Heart left ventricle (tissue), 16 donors: Measurements from ENCODE around the gene MAPT. TPM values are rescaled to one million over a fixed set of nuclear protein-coding genes. Genes with fewer than 3 reads are reported as not detected.

Experiments used
- ATAC-seq, 4 donors: fragments of 200-7000 bp; cut with Tn5 transposase; one replicate each; pipeline ENCODE4 v1.9.1; 2020 to 2022; ENCODE audit warnings: moderate library complexity in 4 of 4, mild to moderate bottlenecking in 3 of 4, moderate number of reproducible peaks in 1 of 4
- DNase-seq, 5 donors: peaks; one replicate each; pipeline ENCODE4 v3.0.0-alpha.2; 2020
- H3K27ac ChIP-seq, 12 donors: fragments of 200-600 bp; sonication (generic) in 4 of 12; one replicate each; pipeline versions ENCODE4 v1.5.0 to v1.8.0; 2016 to 2022; ENCODE audit warnings: mild to moderate bottlenecking in 2 of 12
- H3K27me3 ChIP-seq, 9 donors: fragments of 200-600 bp; sonication (generic) in 2 of 9; one replicate each; pipeline versions ENCODE4 v1.5.1 to v1.8.0; 2016 to 2022; ENCODE audit warnings: mild to moderate bottlenecking in 3 of 9
- H3K36me3 ChIP-seq, 9 donors: fragments of 200-600 bp; sonication (generic) in 2 of 9; one replicate each; pipeline versions ENCODE4 v1.5.0 to v1.8.0; 2018 to 2022; ENCODE audit warnings: mild to moderate bottlenecking in 2 of 9
- H3K4me1 ChIP-seq, 12 donors: fragments of 200-600 bp; sonication (generic) in 4 of 12; one replicate each; pipeline versions ENCODE4 v1.5.0 to v1.8.0; 2016 to 2022; ENCODE audit warnings: mild to moderate bottlenecking in 3 of 12
- H3K4me3 ChIP-seq, 12 donors: fragments of 200-600 bp; sonication (generic) in 4 of 12; one replicate each; pipeline versions ENCODE4 v1.5.0 to v1.8.0; 2017 to 2022; ENCODE audit warnings: mild to moderate bottlenecking in 9 of 12, moderate library complexity in 4 of 12
- H3K9me3 ChIP-seq, 12 donors: fragments of 200-600 bp; sonication (generic) in 4 of 12; one replicate each; pipeline versions ENCODE4 v1.5.0 to v1.8.0; 2016 to 2022; ENCODE audit warnings: mild to moderate bottlenecking in 1 of 12
- CTCF ChIP-seq, 12 donors: fragments of 200-600 bp; sonication (generic) in 4 of 12; IDR thresholded peaks; one replicate each; pipeline versions ENCODE4 v1.5.0 to v1.8.0; 2018 to 2022; ENCODE audit warnings: antibody characterized with exemption in 12 of 12, mild to moderate bottlenecking in 5 of 12
- POLR2A ChIP-seq, 2 donors: fragments of 450-650 bp; IDR thresholded peaks; one replicate each; pipeline ENCODE4 v1.6.1; 2017; ENCODE audit warnings: antibody characterized with exemption in 2 of 2, mild to moderate bottlenecking in 2 of 2, moderate library complexity in 2 of 2
- WGBS, 4 donors: extraction: QIAGEN DNeasy Blood & Tissue Kit in 2 of 4; methylation state at CpG; one replicate each; pipeline versions ENCODE4 v1.1.5 to v1.1.7; 2013 to 2018; 5-methylcytosine and 5-hydroxymethylcytosine counted together
- intact Hi-C, 10 donors: fragments of 100-400 bp; cut with DNase I; formaldehyde crosslinking; loops; one replicate each; pipeline versions ENCODE4 v1.11.1 to v1.14.2; 2022
- polyA plus RNA-seq, 2 donors: library from polyadenylated mRNA; stranded (reverse); fragments of 200-250 nt; gene quantifications; one replicate each; pipeline ENCODE4 v1.2.3, GENCODE V29; 2013
- total RNA-seq, 9 donors: library from RNA; depleted of rRNA in 2 of 9; stranded (reverse); fragments of >200 nt in 2 of 9; fragmentation: NEBNext Ultra II Directional in 3 of 9; extraction: Animal tissue kit (Norgen Biotek cat#: 25700) in 3 of 9; gene quantifications; one replicate each; pipeline versions ENCODE4 v1.1.0 to v1.2.4, GENCODE V29; 2016 to 2023
- donor health status: ischemic (EF 13 %, LVEDD 7.1; RV severe dilation, severe dysfunction).
- donor health status: healthy with polysubstance abuse.
- donor health status: DM: no; HTN: yes; CAD: no.
- donor health status: DM: no; HTN: no; CAD: no.
- donor health status: ischemic (EF 25% LVEDD 6.9; RV normal size, moderate dysfunction).
- donor health status: ischemic (EF 25% LVEDD 5.7; RV mildly dilated, moderate dysfunction).
- donor health status: healthy.
- donor health status: DM: yes; HTN: yes; CAD: no.
- donor health status: ischemic (EF 35%, LVEDD 5.7; RV mildly dilated, moderate dysfunction).
- donor health status: nonischemic (EF 11% LVEDD 7.7; RV severe dilation, severe dysfunction).
- donor health status: DM: yes; HTN: yes; CAD: no.
- donor health status: PGD.
- donor health status: ischemic (EF 29% LVEDD 5.4; RV normal size, mild dysfunction).
- donor health status: nonischemic (EF 23%, LVEDD 6.1; RV moderate dilation, normal function).

MAPT gene
- total and polyA plus RNA-seq, 11 donors = 2.9 to 70.4 (median 29.3) TPM

- H3K27me3 ChIP-seq = no peaks in the 10 kb centered on the region
- peaks cover 0 to 39% (median 15%) of the 10 kb centered on the region in 12 donors for H3K4me1 ChIP-seq
- intact Hi-C loops = loop anchor here in 1 of 10 donors (10.0 kb wide), 1 partner anchor 444 kb away; no protein-coding TSS in a partner anchor
- H3K27ac ChIP-seq = peak overlapping the region in 2 of 12 donors; percentile 20 to 42
- DNase-seq = no peak
- no peak for TF ChIP-seq POLR2A (IDR thresholded peaks at IDR 0.05)
- TF ChIP-seq CTCF (IDR thresholded peaks at IDR 0.05) = no peak
- H3K9me3 ChIP-seq = no peaks in the 10 kb centered on the region
- H3K4me3 ChIP-seq = no peak overlapping the region
- H3K36me3 ChIP-seq = peaks cover 0 to 80% (median 40%) of the 10 kb centered on the region in 9 donors
- WGBS, 4 donors = 64 to 80% (median 76%) methylated on average over 3 of the region's 3 CpGs
- no peak for ATAC-seq
Measured at GRCh38 chr17:46028374-46028773, 134.0 kb downstream of the MAPT start.

- 81 to 86% (median 84%) methylated on average over 4 of the region's 4 CpGs for WGBS, 4 donors
- no peak for TF ChIP-seq CTCF (IDR thresholded peaks at IDR 0.05)
- TF ChIP-seq POLR2A (IDR thresholded peaks at IDR 0.05) = no peak
- intact Hi-C loops = loop anchor here in 1 of 10 donors (10.0 kb wide), 1 partner anchor 444 kb away; no protein-coding TSS in a partner anchor
- Histone ChIP-seq H3K9me3 (no peaks in the 10 kb centered on the region), H3K36me3 (peaks cover 0 to 83% (median 47%) of the 10 kb centered on the region in 9 donors), H3K4me3 (no peak overlapping the region), H3K4me1 (peaks cover 0 to 39% (median 15%) of the 10 kb centered on the region in 12 donors), H3K27me3 (no peaks in the 10 kb centered on the region), H3K27ac (no peak overlapping the region)
- ATAC-seq (no peak), DNase-seq (no peak)
Measured at GRCh38 chr17:46028981-46029565, 134.7 kb downstream of the MAPT start.

- Histone ChIP-seq H3K27me3 (no peaks in the 10 kb centered on the region), H3K9me3 (no peaks in the 10 kb centered on the region), H3K27ac (no peak overlapping the region), H3K4me3 (no peak overlapping the region), H3K36me3 (peaks cover 0 to 83% (median 52%) of the 10 kb centered on the region in 9 donors), H3K4me1 (peaks cover 0 to 39% (median 15%) of the 10 kb centered on the region in 12 donors)
- TF ChIP-seq CTCF (IDR thresholded peaks at IDR 0.05) (no peak), POLR2A (IDR thresholded peaks at IDR 0.05) (no peak)
- WGBS, 4 donors = 94 to 96% (median 96%) methylated on average over 6 of the region's 6 CpGs
- ATAC-seq = no peak
- intact Hi-C loops = loop anchor here in 2 of 10 donors (10.0 kb wide), 2 partner anchors 55 to 445 kb away; no protein-coding TSS in a partner anchor
- no peak for DNase-seq
Measured at GRCh38 chr17:46029627-46030026, 135.3 kb downstream of the MAPT start.

GRCh38 chr17:46030752-46031151 lies 136.4 kb downstream of the MAPT start:
- Histone ChIP-seq H3K27ac (no peak overlapping the region), H3K9me3 (no peaks in the 10 kb centered on the region), H3K4me1 (peaks cover 0 to 35% (median 15%) of the 10 kb centered on the region in 12 donors), H3K27me3 (no peaks in the 10 kb centered on the region), H3K4me3 (no peak overlapping the region), H3K36me3 (peaks cover 0 to 90% (median 63%) of the 10 kb centered on the region in 9 donors)
- no peak for TF ChIP-seq CTCF (IDR thresholded peaks at IDR 0.05)
- TF ChIP-seq POLR2A (IDR thresholded peaks at IDR 0.05) = no peak
- 72 to 89% (median 85%) methylated on average over 3 of the region's 3 CpGs for WGBS, 4 donors
- ATAC-seq (no peak), DNase-seq (no peak)
- intact Hi-C loops = loop anchor here in 1 of 10 donors (10.0 kb wide), 1 partner anchor 56 kb away; no protein-coding TSS in a partner anchor
